H1 (cell line): ENCODE results near the gene ADGRG1. TPM values are rescaled to one million over a fixed set of nuclear protein-coding genes. Genes with fewer than 3 reads are reported as not detected.

Experiments used
- CTCF ChIA-PET: fragments of 300-600 bp; sonication (Branson Sonifier 250); formaldehyde crosslinking; loops from one replicate; lab custom pipeline; 2021; ENCODE audit not compliant: partially characterized antibody; lab: Charles Lee
- POLR2A ChIA-PET: fragments of 300-600 bp; sonication (Branson Sonifier 250); formaldehyde crosslinking; loops from one replicate; lab custom pipeline; 2021; ENCODE audit warnings: inconsistent platforms; ENCODE audit not compliant: partially characterized antibody; lab: Charles Lee
- DNase-seq, 2 experiments: peaks; one replicate each; pipeline versions ENCODE4 v3.0.0 to v3.0.0-alpha.2; 2010 to 2022; ENCODE audit warnings: low spot score in 2 of 2, low read depth in 1 of 2, mixed read lengths in 1 of 2
- FAIRE-seq: peaks from 2 replicates; lab custom pipeline; 2011; peaks lifted over from hg19 to GRCh38; lab: Jason Lieb, UNC
- H2AFZ ChIP-seq: 2 replicates; pipeline ENCODE4 v1.8.1; 2012; ENCODE audit warnings: low read length, inconsistent platforms
- H2AK5ac ChIP-seq: 2 replicates; pipeline ENCODE4 v1.6.1; 2013; ENCODE audit warnings: low read depth, low read length
- H2BK120ac ChIP-seq: replicated peaks from 2 replicates; pipeline ENCODE3; 2013; ENCODE audit warnings: low read depth, low read length, inconsistent platforms
- H2BK12ac ChIP-seq: 2 replicates; pipeline ENCODE4 v1.6.1; 2013; ENCODE audit warnings: low read depth, low read length
- H2BK15ac ChIP-seq: 2 replicates; pipeline ENCODE4 v1.6.1; 2013; ENCODE audit warnings: low read length
- H2BK20ac ChIP-seq: 2 replicates; pipeline ENCODE4 v1.6.1; 2013; ENCODE audit warnings: low read length
- H2BK5ac ChIP-seq: 2 replicates; pipeline ENCODE4 v1.6.1; 2013; ENCODE audit warnings: low read depth, low read length
- H3K14ac ChIP-seq: 2 replicates; pipeline ENCODE4 v1.6.1; 2013; ENCODE audit warnings: inconsistent platforms; ENCODE audit not compliant: insufficient read length
- H3K18ac ChIP-seq: 2 replicates; pipeline ENCODE4 v1.6.1; 2013; ENCODE audit warnings: low read length; ENCODE audit errors: extremely low read depth
- H3K23ac ChIP-seq: 2 replicates; pipeline ENCODE4 v1.6.1; 2013; ENCODE audit warnings: inconsistent platforms; ENCODE audit not compliant: insufficient read length
- H3K23me2 ChIP-seq: 2 replicates; pipeline ENCODE4 v1.6.1; 2013; ENCODE audit warnings: low read depth, low read length
- H3K27ac ChIP-seq: 2 replicates; pipeline ENCODE4 v1.6.1; 2011; ENCODE audit warnings: low read depth, low read length, inconsistent platforms
- H3K27me3 ChIP-seq, 4 experiments: replicated peaks in 1 of 4; 1 replicate in 1 of 4; 2 replicates in 3 of 4; pipeline versions ENCODE4 v1.6.1 to v1.8.1; 2011 to 2013; ENCODE audit warnings: low read length in 3 of 4, mild to moderate bottlenecking in 3 of 4, inconsistent platforms in 2 of 4, mixed read lengths in 2 of 4, moderate library complexity in 1 of 4; ENCODE audit not compliant: control insufficient read depth in 3 of 4, insufficient read depth in 3 of 4; ENCODE audit errors: extremely low read depth in 1 of 4
- H3K36me3 ChIP-seq, 4 experiments: 2 replicates each; pipeline versions ENCODE4 v1.6.1 to v1.8.1; 2011 to 2013; ENCODE audit warnings: mild to moderate bottlenecking in 4 of 4, low read length in 3 of 4, moderate library complexity in 2 of 4, control low read depth in 1 of 4, inconsistent platforms in 1 of 4; ENCODE audit not compliant: insufficient read depth in 4 of 4, control insufficient read depth in 2 of 4
- H3K4ac ChIP-seq: replicated peaks from 2 replicates; pipeline ENCODE3; 2013; ENCODE audit warnings: low read length, low read depth, mixed read lengths, inconsistent platforms; ENCODE audit not compliant: insufficient read length
- H3K4me1 ChIP-seq, 4 experiments: replicated peaks in 1 of 4; 1 replicate in 1 of 4; 2 replicates in 3 of 4; pipeline versions ENCODE4 v1.6.1 to v1.8.1; 2011 to 2013; ENCODE audit warnings: low read length in 3 of 4, inconsistent platforms in 2 of 4, mixed read lengths in 1 of 4; ENCODE audit not compliant: insufficient read depth in 4 of 4, control insufficient read depth in 3 of 4
- H3K4me2 ChIP-seq, 2 experiments: 2 replicates each; pipeline versions ENCODE4 v1.6.1 to v1.8.1; 2011 to 2013; ENCODE audit warnings: low read depth in 2 of 2, low read length in 2 of 2, control low read depth in 1 of 2, inconsistent platforms in 1 of 2, mild to moderate bottlenecking in 1 of 2; ENCODE audit not compliant: insufficient read depth in 1 of 2
- H3K4me3 ChIP-seq, 4 experiments: fragments of 200-600, 300-600 bp in 1 of 4; sonication (generic), shearing (Covaris generic), sonication (Bioruptor Twin) in 1 of 4; 2 replicates each; pipeline versions ENCODE4 v1.5.1 to v1.8.1; 2011 to 2016; ENCODE audit warnings: low read length in 4 of 4, low read depth in 3 of 4, control low read depth in 2 of 4, inconsistent platforms in 2 of 4, mild to moderate bottlenecking in 2 of 4, mixed read lengths in 1 of 4, moderate library complexity in 1 of 4; ENCODE audit not compliant: insufficient read depth in 2 of 4; ENCODE audit errors: extremely low read depth in 1 of 4
- H3K56ac ChIP-seq: replicated peaks from 2 replicates; pipeline ENCODE3; 2013; ENCODE audit warnings: low read depth, mild to moderate bottlenecking, mixed read lengths, low read length, inconsistent platforms; ENCODE audit not compliant: insufficient read length
- H3K79me1 ChIP-seq: 2 replicates; pipeline ENCODE4 v1.6.1; 2013; ENCODE audit warnings: low read depth, low read length, control low read depth
- H3K79me2 ChIP-seq, 2 experiments: 2 replicates each; pipeline versions ENCODE4 v1.6.1 to v1.8.1; 2012 to 2013; ENCODE audit warnings: low read length in 2 of 2, mild to moderate bottlenecking in 2 of 2, inconsistent platforms in 1 of 2; ENCODE audit not compliant: insufficient read depth in 2 of 2, control insufficient read depth in 1 of 2
- H3K9ac ChIP-seq, 4 experiments: replicated peaks in 1 of 4; 1 replicate in 1 of 4; 2 replicates in 3 of 4; pipeline versions ENCODE4 v1.6.1 to v1.8.1; 2011 to 2013; ENCODE audit warnings: low read depth in 3 of 4, low read length in 3 of 4, control low read depth in 2 of 4, mild to moderate bottlenecking in 2 of 4, moderate library complexity in 2 of 4, inconsistent platforms in 1 of 4; ENCODE audit errors: extremely low read depth in 1 of 4
- H3K9me3 ChIP-seq, 2 experiments: 2 replicates each; pipeline versions ENCODE4 v1.6.1 to v1.8.1; 2012 to 2013; ENCODE audit warnings: mild to moderate bottlenecking in 2 of 2, moderate library complexity in 2 of 2, control low read depth in 1 of 2, inconsistent platforms in 1 of 2, low read depth in 1 of 2, low read length in 1 of 2, mixed read lengths in 1 of 2; ENCODE audit not compliant: insufficient read depth in 2 of 2
- H4K20me1 ChIP-seq, 2 experiments: replicated peaks in 1 of 2; 2 replicates each; pipeline versions ENCODE3 to v1.8.1; 2011 to 2013; ENCODE audit warnings: inconsistent platforms in 2 of 2, low read length in 2 of 2, mild to moderate bottlenecking in 1 of 2; ENCODE audit not compliant: insufficient read depth in 2 of 2, control insufficient read depth in 1 of 2
- H4K5ac ChIP-seq: 2 replicates; pipeline ENCODE4 v1.6.1; 2013; ENCODE audit warnings: low read length, low read depth, mixed read lengths, inconsistent platforms; ENCODE audit not compliant: insufficient read length
- H4K8ac ChIP-seq: 2 replicates; pipeline ENCODE4 v1.8.0; 2013; ENCODE audit warnings: mild to moderate bottlenecking, moderate library complexity, low read length, inconsistent platforms; ENCODE audit not compliant: insufficient read depth; ENCODE audit errors: extremely low read depth
- H4K91ac ChIP-seq: replicated peaks from 2 replicates; pipeline ENCODE3; 2013; ENCODE audit warnings: low read length, mixed read lengths, inconsistent platforms; ENCODE audit not compliant: insufficient read length
- BCL11A ChIP-seq, 2 experiments: IDR thresholded peaks; one replicate each; pipeline ENCODE4 v1.6.1; 2011; ENCODE audit warnings: low read depth in 2 of 2, low read length in 2 of 2, mild to moderate bottlenecking in 2 of 2
- WGBS, 2 experiments: shearing (Covaris generic) in 1 of 2; methylation state at CpG; one replicate each; pipeline versions ENCODE4 v1.1.6 to v1.1.7; 2013 to 2015; ENCODE audit warnings: low lambda C conversion rate in 2 of 2, mixed read lengths in 2 of 2, inconsistent platforms in 1 of 2, low coverage in 1 of 2, missing lambda C conversion rate in 1 of 2; ENCODE audit not compliant: insufficient replicate concordance in 2 of 2, insufficient coverage in 1 of 2, insufficient read length in 1 of 2; ENCODE audit errors: extremely low coverage in 1 of 2, missing lambda C conversion rate in 1 of 2; 5-methylcytosine and 5-hydroxymethylcytosine counted together
- polyA plus RNA-seq, 7 experiments: library from polyadenylated mRNA; depleted of rRNA in 3 of 7; stranded (reverse) in 5 of 7; unstranded in 2 of 7; fragments of >200 nt in 5 of 7; fragments of 200-250 nt in 2 of 7; gene quantifications; 1 replicate in 5 of 7; 2 replicates in 1 of 7; 4 replicates in 1 of 7; pipeline versions ENCODE4 v1.2.1 to v1.2.3, GENCODE V29; 2011 to 2013; ENCODE audit warnings: missing spikeins in 2 of 7, mixed read lengths in 2 of 7
- total RNA-seq: library from RNA; stranded (reverse); fragmentation: NEBNext Ultra II Directional; extraction: Animal tissue kit (Norgen Biotek cat#: 25700); gene quantifications from 2 replicates; pipeline ENCODE4 v1.2.1, GENCODE V29; 2021

The ADGRG1 gene
- total and polyA plus RNA-seq, 2 of the 8 experiments (the other 6 are each of a cell fraction or from before 2014, with no cell fraction given) = 1.3 to 2.6 TPM

- peaks cover 3% of the 10 kb centered on the region; the same call in 1 of the 2 replicates for H3K23me2 ChIP-seq
- TF ChIP-seq BCL11A (IDR thresholded peaks at IDR 0.05; ENCODE audit: low read depth in 2 of 2, low read length in 2 of 2) = no peak
- POLR2A ChIA-PET = no interaction called here
These were observed 11.6 kb upstream of the ADGRG1 start for GRCh38 chr16:57616876-57617275.

More at GRCh38 chr16:57616876-57617275, 11.6 kb upstream of the ADGRG1 start:
- H3K4me2 ChIP-seq = no peak overlapping the region
- H3K27ac ChIP-seq = no peak overlapping the region
- H4K5ac ChIP-seq = no peak overlapping the region
- no peak overlapping the region for H3K9ac ChIP-seq
- no peak overlapping the region for H3K18ac ChIP-seq
- no peak overlapping the region for H2BK5ac ChIP-seq
- no peaks in the 10 kb centered on the region for H4K20me1 ChIP-seq
- H2BK120ac ChIP-seq = no peak overlapping the region
- no peaks in the 10 kb centered on the region for H3K79me1 ChIP-seq
- H2BK20ac ChIP-seq = no peak overlapping the region
- H3K9me3 ChIP-seq = no peaks in the 10 kb centered on the region
- no peak overlapping the region for H3K23ac ChIP-seq
- DNase-seq (peak in 1 of 2 experiments; percentile 30), FAIRE-seq (no peak)
- no peaks in the 10 kb centered on the region for H3K27me3 ChIP-seq
- CTCF ChIA-PET = interaction anchor here (0.8 to 4.1 kb wide), 5 partner anchors 8 to 33 kb away, joined by 3 to 28 read pairs (median 4); no protein-coding TSS in a partner anchor
- H4K8ac ChIP-seq = no peak overlapping the region
- no peak overlapping the region for H3K4ac ChIP-seq
- H3K4me1 ChIP-seq = peaks cover 0 to 20% (median 15%) of the 10 kb centered on the region in 4 experiments; a peak in 6 of 7 replicates
- H3K79me2 ChIP-seq = no peaks in the 10 kb centered on the region
- H2AK5ac ChIP-seq = no peak overlapping the region
- no peak overlapping the region for H2BK15ac ChIP-seq
- no peak overlapping the region for H3K14ac ChIP-seq
- H2AFZ ChIP-seq = no peak overlapping the region
- no peaks in the 10 kb centered on the region for H3K36me3 ChIP-seq
- no peak overlapping the region for H3K4me3 ChIP-seq
- WGBS, 2 experiments = 89% methylated on average over 4 of the region's 4 CpGs; no CpG with 5 or more reads in 1 of the 2 experiments
- no peak overlapping the region for H2BK12ac ChIP-seq
- H4K91ac ChIP-seq = no peak overlapping the region
- H3K56ac ChIP-seq = no peak overlapping the region
